Thymus (tissue), 11 donors: ENCODE data around the gene APBB2. TPM values are rescaled to one million over a fixed set of nuclear protein-coding genes. Genes with fewer than 3 reads are reported as not detected.

Experiments used
- DNase-seq, 9 donors: peaks; one replicate each; pipeline ENCODE4 v3.0.0-alpha.2; 2013; ENCODE audit warnings: low spot score in 9 of 9, low read depth in 6 of 9, missing footprints in 1 of 9
- H3K27ac ChIP-seq, 2 donors: one replicate each; pipeline ENCODE4 v1.5.1; 2013; ENCODE audit warnings: control low read depth in 1 of 2, low read depth in 1 of 2, low read length in 1 of 2, mild to moderate bottlenecking in 1 of 2, moderate library complexity in 1 of 2
- H3K27me3 ChIP-seq, 2 donors: one replicate each; pipeline ENCODE4 v1.5.1; 2013; ENCODE audit warnings: low read length in 1 of 2; ENCODE audit not compliant: control insufficient read depth in 2 of 2, insufficient read depth in 1 of 2
- H3K36me3 ChIP-seq, 2 donors: one replicate each; pipeline ENCODE4 v1.5.1; 2013; ENCODE audit warnings: low read length in 1 of 2, mild to moderate bottlenecking in 1 of 2, moderate library complexity in 1 of 2; ENCODE audit not compliant: control insufficient read depth in 2 of 2, insufficient read depth in 2 of 2
- H3K4me1 ChIP-seq, 2 donors: one replicate each; pipeline ENCODE4 v1.5.1; 2013; ENCODE audit warnings: low read length in 2 of 2; ENCODE audit not compliant: control insufficient read depth in 2 of 2, insufficient read depth in 2 of 2
- H3K4me3 ChIP-seq, 2 donors: one replicate each; pipeline ENCODE4 v1.5.1; 2013; ENCODE audit warnings: low read length in 2 of 2, control low read depth in 1 of 2, mild to moderate bottlenecking in 1 of 2
- H3K9me3 ChIP-seq, 2 donors: one replicate each; pipeline ENCODE4 v1.5.1; 2013; ENCODE audit warnings: low read length in 1 of 2, mild to moderate bottlenecking in 1 of 2; ENCODE audit not compliant: control insufficient read depth in 2 of 2, insufficient read depth in 1 of 2
- whole genome bisulfite sequencing: extraction: QIAGEN DNeasy Blood & Tissue Kit; methylation state at CpG from one replicate; pipeline ENCODE4 v1.1.7; 2013; 5-methylcytosine and 5-hydroxymethylcytosine counted together
- polyA plus RNA-seq: library from polyadenylated mRNA; stranded (reverse); fragments of 200-250 nt; gene quantifications from one replicate; pipeline ENCODE4 v1.2.3, GENCODE V29; 2013
- total RNA-seq: library from RNA; stranded (reverse); fragments of 120-200 nt; gene quantifications from one replicate; pipeline ENCODE4 v1.2.4, GENCODE V29; 2013
- donor health status: healthy.

The APBB2 gene
- total and polyA plus RNA-seq, 2 donors: 10.0 to 20.2 TPM

- Histone ChIP-seq H3K4me3 (no peak overlapping the region), H3K9me3 (no peaks in the 10 kb centered on the region), H3K36me3 (no peaks in the 10 kb centered on the region), H3K27me3 (no peaks in the 10 kb centered on the region), H3K27ac (no peak overlapping the region), H3K4me1 (no peaks in the 10 kb centered on the region)
- DNase-seq: no peak
- 97% methylated on average over 2 of the region's 2 CpGs for WGBS
Measured at GRCh38 chr4:40782876-40783275, 431.5 kb downstream of the APBB2 start.

GRCh38 chr4:40778090-40778489 lies 436.3 kb downstream of the APBB2 start:
- Histone ChIP-seq H3K27ac (no peak overlapping the region), H3K27me3 (no peaks in the 10 kb centered on the region), H3K9me3 (no peaks in the 10 kb centered on the region), H3K4me3 (no peak overlapping the region), H3K4me1 (no peaks in the 10 kb centered on the region), H3K36me3 (no peaks in the 10 kb centered on the region)
- 100% methylated on average over 1 of the region's 1 CpG for WGBS
- DNase-seq: no peak

GRCh38 chr4:40769266-40769665 lies 445.1 kb downstream of the APBB2 start:
- 93% methylated on average over 1 of the region's 1 CpG for WGBS
- Histone ChIP-seq H3K36me3 (no peaks in the 10 kb centered on the region), H3K27me3 (no peaks in the 10 kb centered on the region), H3K4me3 (no peak overlapping the region), H3K4me1 (no peaks in the 10 kb centered on the region), H3K27ac (no peak overlapping the region), H3K9me3 (no peaks in the 10 kb centered on the region)
- DNase-seq: no peak

GRCh38 chr4:40763228-40763716 lies 451.1 kb downstream of the APBB2 start:
- no peak overlapping the region for H3K4me3 ChIP-seq
- H3K36me3 ChIP-seq: no peaks in the 10 kb centered on the region
- no peak overlapping the region for H3K27ac ChIP-seq
- H3K27me3 ChIP-seq: no peaks in the 10 kb centered on the region
- peak in 5 of 9 donors; percentile 9 to 69 (median 32) for DNase-seq
- WGBS: 36% methylated on average over 3 of the region's 3 CpGs
- H3K9me3 ChIP-seq: no peaks in the 10 kb centered on the region
- peaks cover 0 to 4% of the 10 kb centered on the region in 2 donors for H3K4me1 ChIP-seq

Other genes with a start within 250 kb of the APBB2 start
- gene UCHL1, start 42.4 kb upstream of the APBB2 start, total RNA-seq: 28.0 TPM
- 56.2 TPM for gene UCHL1, start 42.4 kb upstream of the APBB2 start, polyA plus RNA-seq